Neural cell (in vitro differentiated cells): Measurements from ENCODE around the gene KCNMB2. TPM values are rescaled to one million over a fixed set of nuclear protein-coding genes. Genes with fewer than 3 reads are reported as not detected.

ENCODE experiments used
- H2AFZ ChIP-seq: fragments of 200-600, 300-800 bp; sonication (generic), shearing (Covaris generic); 2 replicates; pipeline ENCODE4 v1.6.0; 2014; ENCODE audit warnings: low read depth, mild to moderate bottlenecking, antibody characterized with exemption, low read length, moderate library complexity
- H3F3A ChIP-seq: fragments of 200-600 bp; shearing (Covaris generic); 2 replicates; pipeline ENCODE4 v1.6.1; 2016; ENCODE audit warnings: mild to moderate bottlenecking, moderate library complexity, mixed read lengths, antibody characterized with exemption, low read length; ENCODE audit not compliant: insufficient read depth, poor library complexity, severe bottlenecking
- H3K27ac ChIP-seq: fragments of 200-600, 300-800 bp; sonication (generic), shearing (Covaris generic); 2 replicates; pipeline ENCODE4 v1.5.1; 2014; ENCODE audit warnings: mild to moderate bottlenecking, low read length, moderate library complexity
- H3K27me3 ChIP-seq: fragments of 300-800, 200-600 bp; sonication (generic), shearing (Covaris generic); 2 replicates; pipeline ENCODE4 v1.6.0; 2014; ENCODE audit warnings: mild to moderate bottlenecking, low read depth, low read length, moderate library complexity; ENCODE audit not compliant: insufficient read depth
- H3K36me3 ChIP-seq: fragments of 300-800, 200-600 bp; sonication (generic), shearing (Covaris generic); 2 replicates; pipeline ENCODE4 v1.5.1; 2014; ENCODE audit warnings: mild to moderate bottlenecking, antibody characterized with exemption, low read length, moderate library complexity; ENCODE audit not compliant: insufficient read depth
- H3K4me2 ChIP-seq: fragments of 300-800, 200-600 bp; sonication (generic), shearing (Covaris generic); 2 replicates; pipeline ENCODE4 v1.6.0; 2014; ENCODE audit warnings: mild to moderate bottlenecking, low read length
- H3K4me3 ChIP-seq: fragments of 300-800, 200-600 bp; sonication (generic), shearing (Covaris generic); 2 replicates; pipeline ENCODE4 v1.5.1; 2014; ENCODE audit warnings: mild to moderate bottlenecking, low read length, moderate library complexity
- H3K79me2 ChIP-seq: fragments of 200-600 bp; shearing (Covaris generic); replicated peaks from 2 replicates; pipeline ENCODE4 v1.6.0; 2014; ENCODE audit warnings: mild to moderate bottlenecking, low read length, moderate library complexity; ENCODE audit not compliant: insufficient read depth
- H3K9ac ChIP-seq: fragments of 300-800, 200-600 bp; sonication (generic), shearing (Covaris generic); 2 replicates; pipeline ENCODE4 v1.6.1; 2016; ENCODE audit warnings: mild to moderate bottlenecking, low read length, mixed read lengths
- H3K9me2 ChIP-seq: fragments of 200-600 bp; shearing (Covaris generic); 2 replicates; pipeline ENCODE4 v1.6.1; 2016; ENCODE audit warnings: mild to moderate bottlenecking, low read length, mixed read lengths; ENCODE audit not compliant: insufficient read depth
- H3K9me3 ChIP-seq: fragments of 200-600, 300-800 bp; sonication (generic), shearing (Covaris generic); 2 replicates; pipeline ENCODE4 v1.6.1; 2016; ENCODE audit warnings: mild to moderate bottlenecking, mixed run types, low read length, moderate library complexity, mixed read lengths
- H4K20me1 ChIP-seq: fragments of 200-600 bp; shearing (Covaris generic); 2 replicates; pipeline ENCODE4 v1.6.1; 2016; ENCODE audit warnings: mild to moderate bottlenecking, mixed run types; ENCODE audit not compliant: insufficient read depth
- EP300 ChIP-seq: fragments of 450-650 bp; conservative IDR thresholded peaks from 2 replicates; pipeline ENCODE4 v1.6.1; 2014; ENCODE audit warnings: antibody characterized with exemption, mild to moderate bottlenecking, moderate library complexity; ENCODE audit not compliant: poor library complexity, severe bottlenecking
- EZH2 ChIP-seq: fragments of 200-600, 300-800 bp; shearing (Covaris generic), sonication (generic); IDR thresholded peaks from 2 replicates; pipeline ENCODE4 v1.6.1; 2014; ENCODE audit warnings: antibody characterized with exemption, low read length, borderline replicate concordance, mild to moderate bottlenecking; ENCODE audit not compliant: insufficient read depth, poor library complexity, severe bottlenecking
- MXI1 ChIP-seq: fragments of 450-650 bp; conservative IDR thresholded peaks from 2 replicates; pipeline ENCODE4 v1.6.1; 2014; ENCODE audit warnings: antibody characterized with exemption, mild to moderate bottlenecking; ENCODE audit not compliant: poor library complexity, severe bottlenecking
- POLR2AphosphoS5 ChIP-seq: IDR thresholded peaks from 2 replicates; pipeline ENCODE4 v1.6.1; 2012
- RAD21 ChIP-seq: fragments of 450-650 bp; conservative IDR thresholded peaks from 2 replicates; pipeline ENCODE4 v1.6.1; 2014; ENCODE audit warnings: antibody characterized with exemption, mild to moderate bottlenecking, moderate library complexity
- SMC3 ChIP-seq: fragments of 450-650 bp; conservative IDR thresholded peaks from 2 replicates; pipeline ENCODE4 v1.6.1; 2014; ENCODE audit warnings: antibody characterized with exemption, mild to moderate bottlenecking, moderate library complexity; ENCODE audit not compliant: poor library complexity
- TAF1 ChIP-seq: IDR thresholded peaks from 2 replicates; pipeline ENCODE4 v1.6.1; 2012; ENCODE audit warnings: low read depth
- polyA plus RNA-seq: library from polyadenylated mRNA; depleted of rRNA; stranded (reverse); fragments of >200 nt; gene quantifications from 2 replicates; pipeline ENCODE4 v1.2.3, GENCODE V29; 2014
- TF ChIP-seq, protein P1 (sequence below): IDR thresholded peaks from 2 replicates; pipeline ENCODE4 v1.6.1; 2012; ENCODE audit warnings: borderline replicate concordance
- TF ChIP-seq, protein P2 (sequence below): fragments of 450-650 bp; IDR thresholded peaks from 2 replicates; pipeline ENCODE4 v1.5.1; 2014; ENCODE audit warnings: antibody characterized with exemption, mild to moderate bottlenecking, moderate library complexity; ENCODE audit not compliant: poor library complexity, severe bottlenecking

KCNMB2 gene
- polyA plus RNA-seq, 1 donor from 2014 or later: 0.93 TPM

DNA sequence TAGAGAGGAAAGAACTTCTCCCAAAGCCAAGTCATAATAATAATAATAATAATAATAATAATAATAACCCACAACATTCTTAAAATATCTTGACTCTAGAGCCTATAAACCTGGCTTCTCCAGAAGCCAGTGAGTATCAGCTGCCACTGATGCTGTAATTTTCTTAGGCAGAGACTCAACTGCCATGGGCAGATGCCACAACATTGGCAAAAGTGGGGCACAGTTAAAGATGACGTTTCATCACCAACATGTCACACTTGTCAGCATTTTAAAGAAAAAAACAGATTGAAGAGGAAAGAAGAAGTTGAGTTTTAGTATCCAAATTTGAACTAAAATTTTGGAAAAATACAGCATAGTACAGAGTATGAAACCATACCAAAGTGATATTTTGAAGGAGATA lies 270.4 kb downstream of the KCNMB2 start:
- no peak overlapping the region for H3K4me3 ChIP-seq

DNA sequence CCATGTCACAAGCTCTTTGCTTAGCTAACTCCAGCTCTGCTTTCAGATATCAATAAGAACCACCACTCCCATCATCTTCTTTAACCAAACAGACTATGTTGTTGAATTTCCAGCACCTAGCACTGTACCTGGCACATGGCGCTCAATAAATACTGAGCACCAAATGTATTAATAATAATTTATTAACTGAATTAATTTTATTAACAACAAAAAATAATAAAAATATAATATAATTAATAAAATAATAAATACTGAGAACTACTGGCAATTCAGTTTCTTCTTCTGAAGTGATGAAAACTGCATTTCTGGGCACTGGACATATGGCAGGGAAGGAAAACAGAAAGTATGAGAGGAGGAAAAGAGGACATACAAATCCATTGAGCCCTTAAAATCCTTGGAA lies 271.5 kb downstream of the KCNMB2 start:
- no peaks in the 10 kb centered on the region for H3K27me3 ChIP-seq
- no peaks in the 10 kb centered on the region for H4K20me1 ChIP-seq
- H3K27ac ChIP-seq: no peak overlapping the region
- no peak overlapping the region for H3K4me2 ChIP-seq
- H2AFZ ChIP-seq: no peak overlapping the region
- H3K9ac ChIP-seq: no peak overlapping the region
- no peaks in the 10 kb centered on the region for H3K9me3 ChIP-seq
- H3F3A ChIP-seq: no peaks in the 10 kb centered on the region
- H3K79me2 ChIP-seq: no peaks in the 10 kb centered on the region
- H3K4me3 ChIP-seq: no peak overlapping the region
- no peaks in the 10 kb centered on the region for H3K36me3 ChIP-seq
- no peak for TF ChIP-seq TAF1
- TF ChIP-seq, protein P1, sequence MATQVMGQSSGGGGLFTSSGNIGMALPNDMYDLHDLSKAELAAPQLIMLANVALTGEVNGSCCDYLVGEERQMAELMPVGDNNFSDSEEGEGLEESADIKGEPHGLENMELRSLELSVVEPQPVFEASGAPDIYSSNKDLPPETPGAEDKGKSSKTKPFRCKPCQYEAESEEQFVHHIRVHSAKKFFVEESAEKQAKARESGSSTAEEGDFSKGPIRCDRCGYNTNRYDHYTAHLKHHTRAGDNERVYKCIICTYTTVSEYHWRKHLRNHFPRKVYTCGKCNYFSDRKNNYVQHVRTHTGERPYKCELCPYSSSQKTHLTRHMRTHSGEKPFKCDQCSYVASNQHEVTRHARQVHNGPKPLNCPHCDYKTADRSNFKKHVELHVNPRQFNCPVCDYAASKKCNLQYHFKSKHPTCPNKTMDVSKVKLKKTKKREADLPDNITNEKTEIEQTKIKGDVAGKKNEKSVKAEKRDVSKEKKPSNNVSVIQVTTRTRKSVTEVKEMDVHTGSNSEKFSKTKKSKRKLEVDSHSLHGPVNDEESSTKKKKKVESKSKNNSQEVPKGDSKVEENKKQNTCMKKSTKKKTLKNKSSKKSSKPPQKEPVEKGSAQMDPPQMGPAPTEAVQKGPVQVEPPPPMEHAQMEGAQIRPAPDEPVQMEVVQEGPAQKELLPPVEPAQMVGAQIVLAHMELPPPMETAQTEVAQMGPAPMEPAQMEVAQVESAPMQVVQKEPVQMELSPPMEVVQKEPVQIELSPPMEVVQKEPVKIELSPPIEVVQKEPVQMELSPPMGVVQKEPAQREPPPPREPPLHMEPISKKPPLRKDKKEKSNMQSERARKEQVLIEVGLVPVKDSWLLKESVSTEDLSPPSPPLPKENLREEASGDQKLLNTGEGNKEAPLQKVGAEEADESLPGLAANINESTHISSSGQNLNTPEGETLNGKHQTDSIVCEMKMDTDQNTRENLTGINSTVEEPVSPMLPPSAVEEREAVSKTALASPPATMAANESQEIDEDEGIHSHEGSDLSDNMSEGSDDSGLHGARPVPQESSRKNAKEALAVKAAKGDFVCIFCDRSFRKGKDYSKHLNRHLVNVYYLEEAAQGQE: no peak
- TF ChIP-seq MXI1: no peak
- TF ChIP-seq, protein P2, sequence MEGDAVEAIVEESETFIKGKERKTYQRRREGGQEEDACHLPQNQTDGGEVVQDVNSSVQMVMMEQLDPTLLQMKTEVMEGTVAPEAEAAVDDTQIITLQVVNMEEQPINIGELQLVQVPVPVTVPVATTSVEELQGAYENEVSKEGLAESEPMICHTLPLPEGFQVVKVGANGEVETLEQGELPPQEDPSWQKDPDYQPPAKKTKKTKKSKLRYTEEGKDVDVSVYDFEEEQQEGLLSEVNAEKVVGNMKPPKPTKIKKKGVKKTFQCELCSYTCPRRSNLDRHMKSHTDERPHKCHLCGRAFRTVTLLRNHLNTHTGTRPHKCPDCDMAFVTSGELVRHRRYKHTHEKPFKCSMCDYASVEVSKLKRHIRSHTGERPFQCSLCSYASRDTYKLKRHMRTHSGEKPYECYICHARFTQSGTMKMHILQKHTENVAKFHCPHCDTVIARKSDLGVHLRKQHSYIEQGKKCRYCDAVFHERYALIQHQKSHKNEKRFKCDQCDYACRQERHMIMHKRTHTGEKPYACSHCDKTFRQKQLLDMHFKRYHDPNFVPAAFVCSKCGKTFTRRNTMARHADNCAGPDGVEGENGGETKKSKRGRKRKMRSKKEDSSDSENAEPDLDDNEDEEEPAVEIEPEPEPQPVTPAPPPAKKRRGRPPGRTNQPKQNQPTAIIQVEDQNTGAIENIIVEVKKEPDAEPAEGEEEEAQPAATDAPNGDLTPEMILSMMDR: no peak
- no peak for TF ChIP-seq RAD21
- TF ChIP-seq SMC3: no peak
- no peak for TF ChIP-seq POLR2AphosphoS5
- TF ChIP-seq EZH2: no peak
- no peaks in the 10 kb centered on the region for H3K9me2 ChIP-seq

More for the DNA sequence above, 270.4 kb downstream of the KCNMB2 start:
- H3F3A ChIP-seq: no peaks in the 10 kb centered on the region
- H3K9me2 ChIP-seq: no peaks in the 10 kb centered on the region
- no peak overlapping the region for H3K4me2 ChIP-seq
- H3K36me3 ChIP-seq: no peaks in the 10 kb centered on the region
- H4K20me1 ChIP-seq: no peaks in the 10 kb centered on the region
- no peaks in the 10 kb centered on the region for H3K9me3 ChIP-seq
- H3K9ac ChIP-seq: no peak overlapping the region
- H3K27ac ChIP-seq: no peak overlapping the region
- H3K27me3 ChIP-seq: no peaks in the 10 kb centered on the region
- no peaks in the 10 kb centered on the region for H3K79me2 ChIP-seq
- TF ChIP-seq EP300: no peak
- TF ChIP-seq MXI1: no peak
- no peak for TF ChIP-seq RAD21
- TF ChIP-seq, protein P1: no peak
- TF ChIP-seq SMC3: no peak
- TF ChIP-seq, protein P2: no peak
- no peak for TF ChIP-seq TAF1
- TF ChIP-seq EZH2: no peak
- TF ChIP-seq POLR2AphosphoS5: no peak
- H2AFZ ChIP-seq: no peak overlapping the region
